K562 (cell line): ENCODE results near the gene DTNBP1. TPM values are rescaled to one million over a fixed set of nuclear protein-coding genes. Genes with fewer than 3 reads are reported as not detected.
A peak's percentile ranks its signal among the peaks of the same experiment; 100 is the strongest.

Experiments used
- ATAC-seq: fragments of 200-7000 bp; cut with Tn5 transposase; 3 replicates; pipeline ENCODE4 v1.9.1; 2020; ENCODE audit warnings: moderate library complexity
- BruUV-seq: library from RNA; stranded (reverse); fragments of 400-500 nt; replicated peaks from 2 replicates; lab custom pipeline; 2021; lab: Mats Ljungman, UMichigan
- CTCF ChIA-PET: fragments of 300-600 bp; formaldehyde crosslinking; extraction: SDS; loops from one replicate; lab custom pipeline; 2021; ENCODE audit warnings: low intra/inter-chr PET ratio; lab: Yijun Ruan, JAX
- POLR2A ChIA-PET: fragments of 300-600, 350-650 bp; sonication (Branson Sonifier 250); formaldehyde crosslinking; extraction: SDS; loops from one replicate; lab custom pipeline; 2021; ENCODE audit warnings: antibody characterized with exemption, inconsistent platforms; lab: Yijun Ruan, JAX
- DNase-seq, 4 experiments: peaks; one replicate each; pipeline versions ENCODE4 v3.0.0 to v3.0.0-alpha.2; 2011 to 2018; ENCODE audit warnings: low spot score in 3 of 4, mixed read lengths in 3 of 4; ENCODE audit errors: extremely low read depth in 1 of 4
- FAIRE-seq: peaks from 2 replicates; lab custom pipeline; 2011; peaks lifted over from hg19 to GRCh38; lab: Jason Lieb, UNC
- H2AFZ ChIP-seq: 2 replicates; pipeline ENCODE4 v1.6.0; 2011; ENCODE audit warnings: low read depth, low read length, control low read depth, inconsistent platforms
- H3K27ac ChIP-seq: fragments of 200-600 bp; 3 replicates; pipeline ENCODE4 v1.8.0; 2011; ENCODE audit warnings: low read depth, mild to moderate bottlenecking, control low read depth, inconsistent platforms, low read length, moderate library complexity, mixed read lengths; ENCODE audit errors: extremely low read depth
- H3K27me3 ChIP-seq, 2 experiments: fragments of 300-600 bp in 1 of 2; 2 replicates in 1 of 2; 3 replicates in 1 of 2; pipeline versions ENCODE4 v1.6.0 to v1.8.0; 2011; ENCODE audit warnings: inconsistent platforms in 2 of 2, low read length in 2 of 2, mild to moderate bottlenecking in 1 of 2, mixed read lengths in 1 of 2, moderate library complexity in 1 of 2; ENCODE audit not compliant: control insufficient read depth in 2 of 2, insufficient read depth in 2 of 2
- H3K36me3 ChIP-seq: fragments of 300-600 bp; 3 replicates; pipeline ENCODE4 v1.8.0; 2011; ENCODE audit warnings: mild to moderate bottlenecking, low read length, inconsistent platforms; ENCODE audit not compliant: control insufficient read depth, insufficient read depth
- H3K4me1 ChIP-seq, 2 experiments: fragments of 200-600 bp in 1 of 2; replicated peaks in 1 of 2; 2 replicates in 1 of 2; 3 replicates in 1 of 2; pipeline versions ENCODE4 v1.5.1 to v1.8.0; 2011; ENCODE audit warnings: inconsistent platforms in 2 of 2, low read length in 2 of 2, mild to moderate bottlenecking in 1 of 2, mixed read lengths in 1 of 2, moderate library complexity in 1 of 2; ENCODE audit not compliant: control insufficient read depth in 2 of 2, insufficient read depth in 2 of 2
- H3K4me2 ChIP-seq: 2 replicates; pipeline ENCODE4 v1.6.1; 2011; ENCODE audit warnings: low read length, control low read depth, inconsistent platforms, mixed read lengths; ENCODE audit not compliant: insufficient read depth
- H3K4me3 ChIP-seq: fragments of 200-600 bp; sonication (generic), shearing (Covaris generic); 2 replicates; pipeline ENCODE4 v1.5.1; 2016; ENCODE audit warnings: control low read depth, inconsistent platforms
- H3K79me2 ChIP-seq: fragments of 200-600 bp; 3 replicates; pipeline ENCODE4 v1.8.0; 2011; ENCODE audit warnings: low read length, inconsistent platforms; ENCODE audit not compliant: control insufficient read depth, insufficient read depth
- H3K9ac ChIP-seq, 2 experiments: 2 replicates each; pipeline versions ENCODE4 v1.6.0 to v1.6.1; 2011; ENCODE audit warnings: low read depth in 2 of 2, low read length in 2 of 2, control low read depth in 1 of 2, inconsistent platforms in 1 of 2, mild to moderate bottlenecking in 1 of 2, mixed read lengths in 1 of 2; ENCODE audit not compliant: insufficient read depth in 1 of 2
- H3K9me1 ChIP-seq: one replicate; pipeline ENCODE4 v1.6.0; 2011; ENCODE audit warnings: inconsistent platforms, mild to moderate bottlenecking, low read length, moderate library complexity; ENCODE audit not compliant: control insufficient read depth, insufficient read depth
- H3K9me3 ChIP-seq: replicated peaks from 2 replicates; pipeline ENCODE4 v1.5.1; 2011; ENCODE audit warnings: low read depth, low read length, inconsistent platforms; ENCODE audit not compliant: control insufficient read depth, insufficient read depth
- H4K20me1 ChIP-seq: replicated peaks from 2 replicates; pipeline ENCODE4 v1.6.1; 2011; ENCODE audit warnings: low read length, inconsistent platforms, mixed read lengths; ENCODE audit not compliant: control insufficient read depth, insufficient read depth
- CEBPB ChIP-seq: fragments of 450-650 bp; IDR thresholded peaks from 2 replicates; pipeline ENCODE4 v1.6.1; 2016; ENCODE audit warnings: missing genetic modification characterization, missing compliant biosample characterization
- CEBPG ChIP-seq, 3 experiments: fragments of 200-800 bp in 1 of 3; sonication (Bioruptor generic) in 1 of 3; sonication (generic) in 1 of 3; formaldehyde crosslinking in 1 of 3; IDR thresholded peaks in 2 of 3; conservative IDR thresholded peaks in 1 of 3; 2 replicates each; pipeline versions ENCODE4 v1.6.1 to v1.8.0; 2016 to 2022; ENCODE audit warnings: missing compliant biosample characterization in 2 of 3, missing genetic modification characterization in 2 of 3, mild to moderate bottlenecking in 1 of 3, missing genetic modification reagents in 1 of 3
- EP300 ChIP-seq: IDR thresholded peaks from 2 replicates; pipeline ENCODE4 v1.6.1; 2012; ENCODE audit warnings: low read length, improper control_type of control experiment
- ESRRA ChIP-seq: fragments of 450-650 bp; IDR thresholded peaks from 2 replicates; pipeline ENCODE4 v1.6.1; 2014; ENCODE audit warnings: low read depth, mild to moderate bottlenecking, moderate library complexity, borderline replicate concordance
- FOXJ2 ChIP-seq: fragments of 200-800 bp; sonication (Bioruptor generic); IDR thresholded peaks from 2 replicates; pipeline ENCODE4 v1.6.1; 2016; ENCODE audit warnings: missing genetic modification characterization, missing compliant biosample characterization
- FOXK1 ChIP-seq: sonication (generic); formaldehyde crosslinking; IDR thresholded peaks from 2 replicates; pipeline ENCODE4 v1.8.0; 2022; ENCODE audit warnings: missing genetic modification reagents, mild to moderate bottlenecking, borderline replicate concordance
- NRF1 ChIP-seq, 2 experiments: fragments of 450-650 bp; IDR thresholded peaks in 1 of 2; conservative IDR thresholded peaks in 1 of 2; 2 replicates each; pipeline ENCODE4 v1.6.1; 2014; ENCODE audit warnings: mild to moderate bottlenecking in 2 of 2
- ZNF253 ChIP-seq: fragments of 250-450 bp; sonication (Bioruptor Pico); conservative IDR thresholded peaks from 2 replicates; pipeline ENCODE4 v1.6.1; 2021; ENCODE audit warnings: mild to moderate bottlenecking
- ZNF445 ChIP-seq: fragments of 250-450 bp; sonication (Bioruptor Pico); IDR thresholded peaks from 2 replicates; pipeline ENCODE4 v1.4.0; 2020; ENCODE audit warnings: low read depth, mild to moderate bottlenecking, moderate library complexity
- ZNF695 ChIP-seq: fragments of 450-650 bp; formaldehyde crosslinking; IDR thresholded peaks from 2 replicates; pipeline ENCODE4 v1.4.0; 2020; ENCODE audit warnings: mild to moderate bottlenecking, moderate library complexity
- WGBS: fragments of 100-300 bp; shearing (Covaris generic); methylation state at CpG from one replicate; pipeline ENCODE4 v1.1.6; 2016; ENCODE audit warnings: low coverage, mixed read lengths; ENCODE audit not compliant: insufficient coverage; ENCODE audit errors: missing lambda C conversion rate; 5-methylcytosine and 5-hydroxymethylcytosine counted together
- in situ Hi-C: fragments of 300-500 bp; cut with MboI; formaldehyde crosslinking; loops from 4 replicates; pipeline ENCODE4 v1.15.0; 2018; ENCODE audit warnings: inconsistent platforms, mixed read lengths
- intact Hi-C: fragments of 100-400 bp; cut with micrococcal nuclease; formaldehyde crosslinking; loops from 2 replicates; pipeline ENCODE4 v1.14.2; 2022
- polyA plus RNA-seq, 8 experiments: library from polyadenylated mRNA; depleted of rRNA in 4 of 8; stranded (reverse) in 5 of 8; unstranded in 3 of 8; fragments of >200 nt; fragmentation: Nextera tagmentation in 2 of 8; fragmentation: Illumina TruSeq in 1 of 8; extraction: Ambion mirVana in 2 of 8; extraction: Trizol in 1 of 8; gene quantifications; 2 replicates each; pipeline versions ENCODE4 v1.2.1 to v1.2.3, GENCODE V29; 2011 to 2014; ENCODE audit warnings: inconsistent platforms in 1 of 8, missing spikeins in 1 of 8
- total RNA-seq, 7 experiments: library from RNA; depleted of rRNA in 6 of 7; stranded (reverse); fragments of >200 nt in 6 of 7; fragmentation: Illumina TruSeq in 2 of 7; extraction: Trizol in 2 of 7; gene quantifications; 2 replicates each; pipeline versions ENCODE4 v1.2.1 to v1.2.3, GENCODE V29; 2011 to 2021; ENCODE audit warnings: low replicate concordance in 1 of 7
- TF ChIP-seq, protein P1 (sequence below): IDR thresholded peaks from 2 replicates; pipeline ENCODE4 v1.6.1; 2016; ENCODE audit warnings: missing genetic modification characterization, missing compliant biosample characterization

The DTNBP1 gene
- total and polyA plus RNA-seq, 9 of the 15 experiments (the other 6 are each of a cell fraction or from before 2014, with no cell fraction given) = 16.7 to 54.5 (median 21.4) TPM

DNA sequence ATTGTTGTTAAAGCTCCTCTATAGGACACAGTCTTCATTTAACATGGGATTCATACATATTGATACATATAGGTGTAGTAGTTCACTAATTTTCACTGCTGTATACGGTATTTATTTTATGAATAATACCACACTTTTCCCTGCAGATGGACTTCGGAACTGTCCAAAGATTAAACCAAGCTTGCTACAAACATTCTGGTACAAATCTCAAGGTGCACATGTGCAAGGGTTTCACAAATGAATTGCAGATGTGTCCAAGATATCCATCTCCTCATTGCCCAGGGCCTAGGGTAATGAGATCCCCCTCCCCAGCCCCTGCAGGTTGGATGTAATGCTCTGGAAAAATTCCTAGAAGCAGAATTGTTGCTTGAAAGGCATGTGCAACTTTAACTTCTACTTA lies 31.4 kb downstream of the DTNBP1 start:
- FAIRE-seq (no peak), DNase-seq (no peak), ATAC-seq (no peak)
- ChIA-PET POLR2A (interaction anchor here (0.6 to 1.7 kb wide), 2 partner anchors 11 to 21 kb away, joined by 3 read pairs; no protein-coding TSS in a partner anchor), CTCF (interaction anchor here (0.6 kb wide), 1 partner anchor 689 kb away, joined by 3 read pairs; no protein-coding TSS in a partner anchor)
- H3K4me1 ChIP-seq = peaks cover 5 to 16% of the 10 kb centered on the region in 2 experiments; a peak in 3 of 5 replicates
- peaks cover 8% of the 10 kb centered on the region; the same call in 1 of the 3 replicates for H3K36me3 ChIP-seq
- no peak overlapping the region for H3K27ac ChIP-seq
- in situ Hi-C loops (no loop called here), intact Hi-C loops (no loop called here)
- no peak overlapping the region for H3K4me2 ChIP-seq
- TF ChIP-seq, protein P1, sequence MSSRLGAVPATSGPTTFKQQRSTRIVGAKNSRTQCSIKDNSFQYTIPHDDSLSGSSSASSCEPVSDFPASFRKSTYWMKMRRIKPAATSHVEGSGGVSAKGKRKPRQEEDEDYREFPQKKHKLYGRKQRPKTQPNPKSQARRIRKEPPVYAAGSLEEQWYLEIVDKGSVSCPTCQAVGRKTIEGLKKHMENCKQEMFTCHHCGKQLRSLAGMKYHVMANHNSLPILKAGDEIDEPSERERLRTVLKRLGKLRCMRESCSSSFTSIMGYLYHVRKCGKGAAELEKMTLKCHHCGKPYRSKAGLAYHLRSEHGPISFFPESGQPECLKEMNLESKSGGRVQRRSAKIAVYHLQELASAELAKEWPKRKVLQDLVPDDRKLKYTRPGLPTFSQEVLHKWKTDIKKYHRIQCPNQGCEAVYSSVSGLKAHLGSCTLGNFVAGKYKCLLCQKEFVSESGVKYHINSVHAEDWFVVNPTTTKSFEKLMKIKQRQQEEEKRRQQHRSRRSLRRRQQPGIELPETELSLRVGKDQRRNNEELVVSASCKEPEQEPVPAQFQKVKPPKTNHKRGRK = no peak
- peak in 1 of 2 experiments; percentile 29; a peak in 1 of 4 replicates for TF ChIP-seq NRF1 (conservative IDR thresholded peaks at IDR 0.05 in 1 of 2, IDR thresholded peaks at IDR 0.05 in 1 of 2)
- H3K9me1 ChIP-seq = no peaks in the 10 kb centered on the region
- H3K9ac ChIP-seq = no peak overlapping the region
- H3K27me3 ChIP-seq = no peaks in the 10 kb centered on the region
- H2AFZ ChIP-seq = no peak overlapping the region
- 53% methylated on average over 2 of the region's 2 CpGs for WGBS
- no TSS peak for BruUV-seq
- no peaks in the 10 kb centered on the region for H3K79me2 ChIP-seq
- no peak overlapping the region for H3K4me3 ChIP-seq
- H3K9me3 ChIP-seq = no peaks in the 10 kb centered on the region
- no peaks in the 10 kb centered on the region for H4K20me1 ChIP-seq

DNA sequence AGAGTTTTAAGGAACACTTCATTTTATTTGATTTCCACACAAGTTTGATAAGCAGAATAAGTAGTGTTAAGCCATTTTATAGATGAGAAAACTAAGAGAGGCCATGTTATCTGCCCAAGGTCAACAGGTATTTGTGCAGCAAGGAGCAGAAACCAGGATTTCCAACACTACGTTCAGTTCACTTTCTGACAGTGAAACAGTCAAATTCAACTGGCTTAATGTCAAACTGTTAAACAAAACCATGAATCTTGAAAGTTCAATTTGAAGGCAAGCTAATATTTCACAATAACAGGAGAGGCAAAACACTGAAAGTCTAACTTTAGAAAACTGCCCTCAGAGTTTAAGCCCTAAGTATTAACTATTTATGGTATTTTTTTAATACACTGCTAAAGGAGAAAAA lies 32.6 kb downstream of the DTNBP1 start:
- DNase-seq (no peak), ATAC-seq (no peak), FAIRE-seq (peak; percentile 35)
- Histone ChIP-seq H3K4me3 (no peak overlapping the region), H2AFZ (no peak overlapping the region), H3K4me2 (no peak overlapping the region), H4K20me1 (no peaks in the 10 kb centered on the region), H3K9me3 (no peaks in the 10 kb centered on the region), H3K79me2 (no peaks in the 10 kb centered on the region), H3K36me3 (peaks cover 15% of the 10 kb centered on the region; the same call in 2 of the 3 replicates), H3K27ac (no peak overlapping the region), H3K9me1 (no peaks in the 10 kb centered on the region), H3K9ac (no peak overlapping the region), H3K4me1 (peaks cover 5 to 19% of the 10 kb centered on the region in 2 experiments; a peak in 3 of 5 replicates), H3K27me3 (no peaks in the 10 kb centered on the region)
- intact Hi-C loops (no loop called here), in situ Hi-C loops (no loop called here)
- POLR2A ChIA-PET = interaction anchor here (1.7 kb wide), 1 partner anchor 10 kb away, joined by 3 read pairs; no protein-coding TSS in a partner anchor
- CTCF ChIA-PET = no interaction called here
- WGBS = 74% methylated on average over 1 of the region's 1 CpG
- TF ChIP-seq ZNF253 = no peak
- peak; percentile 45; the same call in 1 of the 2 replicates for TF ChIP-seq ESRRA
- TF ChIP-seq CEBPG (CRISPR knock-in tag; IDR thresholded peaks at IDR 0.05) = no peak
- TF ChIP-seq CEBPG (tag; conservative IDR thresholded peaks at IDR 0.05 in 1 of 2, IDR thresholded peaks at IDR 0.05 in 1 of 2) = peak; percentile 21 to 36; a peak in 2 of 4 replicates
- TF ChIP-seq FOXJ2 (tag) = no peak
- TF ChIP-seq FOXK1 (CRISPR knock-in tag) = no peak
- TF ChIP-seq CEBPB (tag) = peak; percentile 75
- TF ChIP-seq ZNF695 (CRISPR knock-in tag) = no peak
- no peak for TF ChIP-seq EP300
- TF ChIP-seq ZNF445 (CRISPR knock-in tag) = no peak
- no TSS peak for BruUV-seq
